GM23248 (cell line): ENCODE results near the gene B4GALT6. TPM values are rescaled to one million over a fixed set of nuclear protein-coding genes. Genes with fewer than 3 reads are reported as not detected.

Experiments
- DNase-seq: peaks from one replicate; pipeline ENCODE4 v3.0.0-alpha.2; 2015
- H2AFZ ChIP-seq: fragments of 200-600 bp; sonication (generic); 2 replicates; pipeline ENCODE4 v1.6.1; 2016; ENCODE audit warnings: antibody characterized with exemption
- H3F3A ChIP-seq: fragments of 200-600 bp; sonication (generic); 2 replicates; pipeline ENCODE4 v1.6.1; 2016; ENCODE audit warnings: mild to moderate bottlenecking, antibody characterized with exemption, mixed run types; ENCODE audit not compliant: insufficient read depth
- H3K27ac ChIP-seq: fragments of 200-600 bp; sonication (generic); 2 replicates; pipeline ENCODE4 v1.5.1; 2016; ENCODE audit warnings: mild to moderate bottlenecking
- H3K27me3 ChIP-seq: fragments of 200-600 bp; sonication (generic); replicated peaks from 2 replicates; pipeline ENCODE4 v1.6.1; 2016; ENCODE audit warnings: mild to moderate bottlenecking; ENCODE audit not compliant: insufficient read depth
- H3K36me3 ChIP-seq: fragments of 200-600 bp; sonication (generic); 2 replicates; pipeline ENCODE4 v1.6.1; 2016; ENCODE audit warnings: low read depth, mild to moderate bottlenecking
- H3K4me1 ChIP-seq: fragments of 200-600 bp; sonication (generic); 2 replicates; pipeline ENCODE4 v1.6.1; 2016; ENCODE audit warnings: mild to moderate bottlenecking; ENCODE audit not compliant: insufficient read depth
- H3K4me2 ChIP-seq: fragments of 200-600 bp; sonication (generic); one replicate; pipeline ENCODE4 v1.6.1; 2016; ENCODE audit warnings: mild to moderate bottlenecking; ENCODE audit not compliant: unreplicated experiment
- H3K4me3 ChIP-seq: fragments of 200-600 bp; sonication (generic); 2 replicates; pipeline ENCODE4 v1.5.1; 2016; ENCODE audit warnings: mild to moderate bottlenecking
- H3K79me2 ChIP-seq: fragments of 200-600 bp; sonication (generic); 2 replicates; pipeline ENCODE4 v1.6.1; 2016; ENCODE audit warnings: mild to moderate bottlenecking; ENCODE audit not compliant: insufficient read depth
- H3K9ac ChIP-seq: fragments of 200-600 bp; sonication (generic); 2 replicates; pipeline ENCODE4 v1.6.1; 2016; ENCODE audit warnings: mild to moderate bottlenecking
- H3K9me2 ChIP-seq: fragments of 200-600 bp; sonication (generic); 2 replicates; pipeline ENCODE4 v1.6.1; 2016; ENCODE audit warnings: mixed run types, mild to moderate bottlenecking, moderate library complexity; ENCODE audit not compliant: insufficient read depth
- H3K9me3 ChIP-seq: fragments of 200-600 bp; sonication (generic); one replicate; pipeline ENCODE4 v1.6.1; 2017; ENCODE audit warnings: low read depth
- H4K20me1 ChIP-seq: fragments of 200-600 bp; sonication (generic); 2 replicates; pipeline ENCODE4 v1.6.0; 2016; ENCODE audit not compliant: insufficient read depth
- EZH2 ChIP-seq: fragments of 200-600 bp; sonication (generic); IDR thresholded peaks from 2 replicates; pipeline ENCODE4 v1.6.1; 2018; ENCODE audit warnings: antibody characterized with exemption, mild to moderate bottlenecking; ENCODE audit not compliant: insufficient read depth, poor library complexity, severe bottlenecking
- EZH2phosphoT487 ChIP-seq: fragments of 200-600 bp; sonication (generic); IDR thresholded peaks from 2 replicates; pipeline ENCODE4 v1.6.1; 2018; ENCODE audit warnings: antibody characterized with exemption, moderate library complexity, mild to moderate bottlenecking, low read depth; ENCODE audit not compliant: insufficient read depth
- WGBS, 2 experiments: methylation state at CpG; one replicate each; pipeline ENCODE4 v1.1.6; 2015 to 2017; ENCODE audit warnings: low lambda C conversion rate in 2 of 2, low coverage in 1 of 2; ENCODE audit errors: missing lambda C conversion rate in 2 of 2; 5-methylcytosine and 5-hydroxymethylcytosine counted together
- in situ Hi-C: fragments of 300-500 bp; cut with MboI; formaldehyde crosslinking; loops from 2 replicates; pipeline ENCODE4 v1.15.0; 2020
- polyA plus RNA-seq: library from polyadenylated mRNA; unstranded; fragments of >200 nt; fragmentation: Nextera tagmentation; extraction: Ambion mirVana; gene quantifications from 2 replicates; pipeline ENCODE4 v1.2.1, GENCODE V29; 2016
- total RNA-seq: library from RNA; depleted of rRNA; stranded (reverse); fragments of >200 nt; shearing (Covaris generic); gene quantifications from 2 replicates; pipeline ENCODE4 v1.2.3, GENCODE V29; 2014

The B4GALT6 gene
- total and polyA plus RNA-seq, 2 experiments from 2014 or later: 1.2 to 2.4 TPM

DNA sequence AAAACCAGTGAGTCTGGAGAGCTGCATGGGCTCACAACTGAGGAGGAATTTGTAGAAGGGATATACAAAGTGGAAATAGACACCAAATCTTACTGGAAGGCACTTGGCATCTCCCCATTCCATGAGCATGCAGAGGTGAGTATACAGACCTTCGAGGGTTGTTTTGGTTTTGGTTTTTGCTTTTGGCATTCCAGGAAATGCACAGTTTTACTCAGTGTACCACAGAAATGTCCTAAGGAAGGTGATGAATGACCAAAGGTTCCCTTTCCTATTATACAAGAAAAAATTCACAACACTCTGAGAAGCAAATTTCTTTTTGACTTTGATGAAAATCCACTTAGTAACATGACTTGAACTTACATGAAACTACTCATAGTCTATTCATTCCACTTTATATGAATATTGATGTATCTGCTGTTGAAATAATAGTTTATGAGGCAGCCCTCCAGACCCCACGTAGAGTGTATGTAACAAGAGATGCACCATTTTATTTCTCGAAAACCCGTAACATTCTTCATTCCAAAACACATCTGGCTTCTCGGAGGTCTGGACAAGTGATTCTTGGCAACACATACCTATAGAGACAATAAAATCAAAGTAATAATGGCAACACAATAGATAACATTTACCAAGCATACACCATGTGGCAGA is 89.1 kb downstream of the B4GALT6 start:
- Histone ChIP-seq H3K9me2 (no peaks in the 10 kb centered on the region), H3F3A (no peaks in the 10 kb centered on the region), H3K9ac (no peak overlapping the region), H3K4me2 (no peak overlapping the region), H2AFZ (no peak overlapping the region), H3K79me2 (no peaks in the 10 kb centered on the region), H3K27ac (no peak overlapping the region), H3K36me3 (no peaks in the 10 kb centered on the region), H3K27me3 (no peaks in the 10 kb centered on the region), H3K4me1 (peaks cover 6% of the 10 kb centered on the region; the same call in 1 of the 2 replicates), H3K4me3 (no peak overlapping the region), H3K9me3 (no peaks in the 10 kb centered on the region), H4K20me1 (no peaks in the 10 kb centered on the region)
- TF ChIP-seq EZH2: no peak
- no peak for TF ChIP-seq EZH2phosphoT487
- 41 to 46% methylated on average over 5 of the region's 5 CpGs for WGBS, 2 experiments
- no peak for DNase-seq
- in situ Hi-C loops: no loop called here

DNA sequence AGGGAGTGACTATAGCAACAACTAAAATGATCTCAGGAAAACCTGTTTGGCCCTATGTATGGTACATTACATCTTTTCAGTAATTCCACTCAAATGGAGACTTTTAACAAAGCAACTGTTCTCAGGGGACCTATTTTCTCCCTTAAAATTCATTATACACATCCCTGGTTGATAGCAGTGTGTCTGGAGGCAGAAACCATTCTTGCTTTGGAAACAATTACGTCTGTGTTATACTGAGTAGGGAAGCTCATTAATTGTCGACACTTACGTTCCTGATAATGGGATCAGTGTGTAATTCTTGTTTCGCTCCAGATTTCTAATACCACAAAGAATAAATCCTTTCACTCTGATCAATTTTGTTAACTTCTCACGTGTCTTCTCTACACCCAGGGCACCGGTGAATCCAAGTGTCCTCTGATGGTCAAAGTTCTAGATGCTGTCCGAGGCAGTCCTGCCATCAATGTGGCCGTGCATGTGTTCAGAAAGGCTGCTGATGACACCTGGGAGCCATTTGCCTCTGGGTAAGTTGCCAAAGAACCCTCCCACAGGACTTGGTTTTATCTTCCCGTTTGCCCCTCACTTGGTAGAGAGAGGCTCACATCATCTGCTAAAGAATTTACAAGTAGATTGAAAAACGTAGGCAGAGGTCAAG is 91.7 kb downstream of the B4GALT6 start:
- Histone ChIP-seq H3F3A (no peaks in the 10 kb centered on the region), H3K27me3 (no peaks in the 10 kb centered on the region), H3K4me2 (no peak overlapping the region), H3K9me3 (no peaks in the 10 kb centered on the region), H4K20me1 (no peaks in the 10 kb centered on the region), H3K4me3 (no peak overlapping the region), H3K9ac (no peak overlapping the region), H3K36me3 (no peaks in the 10 kb centered on the region), H3K79me2 (no peaks in the 10 kb centered on the region), H3K4me1 (peaks cover 6% of the 10 kb centered on the region; the same call in 1 of the 2 replicates), H2AFZ (no peak overlapping the region), H3K27ac (no peak overlapping the region), H3K9me2 (no peaks in the 10 kb centered on the region)
- WGBS, 2 experiments: 4 to 6% methylated on average over 10 of the region's 10 CpGs
- TF ChIP-seq EZH2 (no peak), EZH2phosphoT487 (no peak)
- in situ Hi-C loops: no loop called here
- DNase-seq: no peak

DNA sequence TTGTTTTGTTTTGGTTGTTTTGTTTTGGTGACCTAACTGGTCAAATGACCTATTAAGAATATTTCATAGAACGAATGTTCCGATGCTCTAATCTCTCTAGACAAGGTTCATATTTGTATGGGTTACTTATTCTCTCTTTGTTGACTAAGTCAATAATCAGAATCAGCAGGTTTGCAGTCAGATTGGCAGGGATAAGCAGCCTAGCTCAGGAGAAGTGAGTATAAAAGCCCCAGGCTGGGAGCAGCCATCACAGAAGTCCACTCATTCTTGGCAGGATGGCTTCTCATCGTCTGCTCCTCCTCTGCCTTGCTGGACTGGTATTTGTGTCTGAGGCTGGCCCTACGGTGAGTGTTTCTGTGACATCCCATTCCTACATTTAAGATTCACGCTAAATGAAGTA is 92.8 kb downstream of the B4GALT6 start, which contains the start of gene TTR:
Gene TTR (plus strand): TSS at position 250 of the 400 bp plus-strand sequence. CDS start 26 bp downstream, at position 276.
- Histone ChIP-seq H3F3A (no peaks in the 10 kb centered on the region), H3K27ac (no peak within 1 kb of the TSS), H3K36me3 (no peaks in the 10 kb centered on the region), H3K9me2 (no peaks in the 10 kb centered on the region), H3K79me2 (no peaks in the 10 kb centered on the region), H3K27me3 (no peaks in the 10 kb centered on the region), H3K4me2 (no peak within 1 kb of the TSS), H3K4me3 (no peak within 1 kb of the TSS), H2AFZ (no peak within 1 kb of the TSS), H3K4me1 (peaks cover 6% of the 10 kb centered on the region; the same call in 1 of the 2 replicates), H3K9me3 (no peaks in the 10 kb centered on the region), H4K20me1 (no peaks in the 10 kb centered on the region), H3K9ac (no peak within 1 kb of the TSS)
- TF ChIP-seq EZH2phosphoT487 (no peak), EZH2 (no peak)
- in situ Hi-C loops: no loop called here
- WGBS, 2 experiments: 26 to 33% methylated on average over 5 of the region's 5 CpGs
- no peak for DNase-seq

DNA sequence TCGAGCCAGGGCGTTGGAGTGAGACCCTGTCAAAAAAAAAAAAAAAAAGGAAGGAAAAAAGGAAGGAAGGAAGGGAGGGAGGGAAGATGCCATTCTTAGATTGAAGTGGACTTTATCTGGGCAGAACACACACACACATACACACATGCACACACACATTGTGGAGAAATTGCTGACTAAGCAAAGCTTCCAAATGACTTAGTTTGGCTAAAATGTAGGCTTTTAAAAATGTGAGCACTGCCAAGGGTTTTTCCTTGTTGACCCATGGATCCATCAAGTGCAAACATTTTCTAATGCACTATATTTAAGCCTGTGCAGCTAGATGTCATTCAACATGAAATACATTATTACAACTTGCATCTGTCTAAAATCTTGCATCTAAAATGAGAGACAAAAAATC is 93.3 kb downstream of the B4GALT6 start:
- no peak for DNase-seq
- H3K9me2 ChIP-seq: no peaks in the 10 kb centered on the region
- in situ Hi-C loops: no loop called here
- no peaks in the 10 kb centered on the region for H3K36me3 ChIP-seq
- no peak overlapping the region for H3K4me2 ChIP-seq
- no peak overlapping the region for H2AFZ ChIP-seq
- H4K20me1 ChIP-seq: no peaks in the 10 kb centered on the region
- no peak overlapping the region for H3K9ac ChIP-seq
- no peaks in the 10 kb centered on the region for H3K9me3 ChIP-seq
- no peaks in the 10 kb centered on the region for H3K79me2 ChIP-seq
- peaks cover 2% of the 10 kb centered on the region; the same call in 1 of the 2 replicates for H3K4me1 ChIP-seq
- H3K4me3 ChIP-seq: no peak overlapping the region
- TF ChIP-seq EZH2 (no peak), EZH2phosphoT487 (no peak)
- WGBS, 2 experiments: 76 to 80% methylated on average over 2 of the region's 2 CpGs
- H3F3A ChIP-seq: no peaks in the 10 kb centered on the region
- H3K27me3 ChIP-seq: no peaks in the 10 kb centered on the region
- H3K27ac ChIP-seq: no peak overlapping the region
